GM12878 (cell line): Measurements from ENCODE around the gene TTC29. TPM values are rescaled to one million over a fixed set of nuclear protein-coding genes. Genes with fewer than 3 reads are reported as not detected.

Experiments used
- ATAC-seq: fragments of 200-7000 bp; cut with Tn5 transposase; 3 replicates; pipeline ENCODE4 v1.9.1; 2020; ENCODE audit warnings: mild to moderate bottlenecking, moderate library complexity
- BruUV-seq: library from RNA; stranded (reverse); fragments of 400-500 nt; replicated peaks from 2 replicates; lab custom pipeline; 2021; lab: Mats Ljungman, UMichigan
- CTCF ChIA-PET: fragments of 300-600 bp; sonication (Branson Sonifier 250); formaldehyde crosslinking; extraction: SDS; loops from one replicate; lab custom pipeline; 2021; ENCODE audit warnings: inconsistent platforms; lab: Yijun Ruan, JAX
- POLR2A ChIA-PET: fragments of 350-600 bp; formaldehyde crosslinking; extraction: SDS; loops from one replicate; lab custom pipeline; 2021; ENCODE audit warnings: inconsistent platforms; lab: Charles Lee
- RAD21 ChIA-PET: fragments of 300-600 bp; sonication (Branson Sonifier 250); formaldehyde crosslinking; loops from one replicate; lab custom pipeline; 2023; ENCODE audit warnings: antibody characterized with exemption; ENCODE audit not compliant: unreplicated experiment; lab: Charles Lee
- SMC1A ChIA-PET: fragments of 300-600 bp; sonication (Branson Sonifier 250); formaldehyde crosslinking; loops from one replicate; lab custom pipeline; 2023; ENCODE audit not compliant: unreplicated experiment, uncharacterized antibody; lab: Charles Lee
- DNase-seq: peaks from one replicate; pipeline ENCODE4 v3.0.0-alpha.2; 2011; ENCODE audit warnings: low read depth, low spot score
- FAIRE-seq: peaks from 3 replicates; lab custom pipeline; 2011; peaks lifted over from hg19 to GRCh38; lab: Jason Lieb, UNC
- H2AFZ ChIP-seq: 2 replicates; pipeline ENCODE4 v1.6.0; 2011; ENCODE audit warnings: low read depth, low read length, control low read depth; ENCODE audit not compliant: control insufficient read depth
- H3K27ac ChIP-seq: 2 replicates; pipeline ENCODE4 v1.5.1; 2011; ENCODE audit warnings: control low read depth; ENCODE audit not compliant: control insufficient read depth, insufficient read depth
- H3K27me3 ChIP-seq, 2 experiments: replicated peaks in 1 of 2; 2 replicates each; pipeline versions ENCODE4 v1.6.0 to v1.6.1; 2011; ENCODE audit warnings: low read length in 1 of 2; ENCODE audit not compliant: control insufficient read depth in 2 of 2, insufficient read depth in 2 of 2
- H3K36me3 ChIP-seq, 2 experiments: 2 replicates each; pipeline ENCODE4 v1.5.1; 2011; ENCODE audit warnings: low read length in 1 of 2; ENCODE audit not compliant: control insufficient read depth in 2 of 2, insufficient read depth in 2 of 2
- H3K4me1 ChIP-seq: 2 replicates; pipeline ENCODE4 v1.6.1; 2011; ENCODE audit warnings: mild to moderate bottlenecking, low read length, moderate library complexity, mixed read lengths; ENCODE audit not compliant: control insufficient read depth, insufficient read depth
- H3K4me2 ChIP-seq: 2 replicates; pipeline ENCODE4 v1.6.0; 2011; ENCODE audit warnings: control low read depth; ENCODE audit not compliant: control insufficient read depth, insufficient read depth
- H3K4me3 ChIP-seq: fragments of 200-600 bp; sonication (generic); 2 replicates; pipeline ENCODE4 v1.5.1; 2016
- H3K79me2 ChIP-seq: 2 replicates; pipeline ENCODE4 v1.6.0; 2011; ENCODE audit warnings: low read length; ENCODE audit not compliant: control insufficient read depth, insufficient read depth
- H3K9ac ChIP-seq: 2 replicates; pipeline ENCODE4 v1.8.0; 2011; ENCODE audit warnings: low read length, control low read depth, mixed read lengths; ENCODE audit not compliant: control insufficient read depth, insufficient read depth
- H3K9me3 ChIP-seq: replicated peaks from 3 replicates; pipeline ENCODE4 v1.5.1; 2011; ENCODE audit warnings: mild to moderate bottlenecking, low read length; ENCODE audit not compliant: control insufficient read depth, insufficient read depth
- H4K20me1 ChIP-seq: 2 replicates; pipeline ENCODE4 v1.6.0; 2011; ENCODE audit not compliant: control insufficient read depth, insufficient read depth
- BACH1 ChIP-seq: fragments of 450-650 bp; IDR thresholded peaks from 2 replicates; pipeline ENCODE4 v1.6.1; 2017; ENCODE audit warnings: mild to moderate bottlenecking, borderline replicate concordance
- BCL11A ChIP-seq: IDR thresholded peaks from 2 replicates; pipeline ENCODE4 v1.6.1; 2011; ENCODE audit warnings: low read depth, low read length
- CHD1 ChIP-seq: IDR thresholded peaks from 2 replicates; pipeline ENCODE4 v1.6.1; 2012; ENCODE audit warnings: low read depth, low read length, improper control_type of control experiment
- ESRRA ChIP-seq: IDR thresholded peaks from 2 replicates; pipeline ENCODE4 v1.6.1; 2012; ENCODE audit warnings: mild to moderate bottlenecking, low read length, improper control_type of control experiment
- GATAD2B ChIP-seq: fragments of 450-650 bp; conservative IDR thresholded peaks from 2 replicates; pipeline ENCODE4 v1.6.1; 2017; ENCODE audit warnings: low read depth, mild to moderate bottlenecking, moderate library complexity
- KLF5 ChIP-seq: fragments of 450-650 bp; IDR thresholded peaks from 2 replicates; pipeline ENCODE4 v1.6.1; 2014; ENCODE audit warnings: mild to moderate bottlenecking; ENCODE audit not compliant: partially characterized antibody
- NFIC ChIP-seq: IDR thresholded peaks from 2 replicates; pipeline ENCODE4 v1.6.1; 2012; ENCODE audit warnings: low read depth, mild to moderate bottlenecking, inconsistent platforms, low read length, moderate library complexity
- NR2C1 ChIP-seq: fragments of 450-650 bp; IDR thresholded peaks from 2 replicates; pipeline ENCODE4 v1.6.1; 2017; ENCODE audit warnings: antibody characterized with exemption, mild to moderate bottlenecking, moderate library complexity
- NR2C2 ChIP-seq: IDR thresholded peaks from 2 replicates; pipeline ENCODE4 v1.6.1; 2011; ENCODE audit warnings: borderline replicate concordance, low read depth; ENCODE audit not compliant: control insufficient read depth, insufficient read length
- POLR2AphosphoS2 ChIP-seq: IDR thresholded peaks from 2 replicates; pipeline ENCODE4 v1.6.1; 2011; ENCODE audit warnings: low read depth, mild to moderate bottlenecking, low read length, improper control_type of control experiment, moderate library complexity
- POU2F2 ChIP-seq: IDR thresholded peaks from 3 replicates; pipeline ENCODE4 v1.6.1; 2011; ENCODE audit warnings: low read depth, mild to moderate bottlenecking, low read length, borderline replicate concordance
- RUNX3 ChIP-seq: IDR thresholded peaks from 2 replicates; pipeline ENCODE4 v1.6.1; 2012; ENCODE audit warnings: low read length, inconsistent platforms
- SUPT20H ChIP-seq: IDR thresholded peaks from 2 replicates; pipeline ENCODE4 v1.6.1; 2011; ENCODE audit warnings: low read depth, mild to moderate bottlenecking, low read length, moderate library complexity, borderline replicate concordance; ENCODE audit not compliant: control insufficient read depth
- TAF1 ChIP-seq: IDR thresholded peaks from 2 replicates; pipeline ENCODE4 v1.6.1; 2011; ENCODE audit warnings: mild to moderate bottlenecking, low read depth, low read length, borderline replicate concordance
- TCF12 ChIP-seq: IDR thresholded peaks from 2 replicates; pipeline ENCODE4 v1.6.1; 2011; ENCODE audit warnings: low read depth, mild to moderate bottlenecking, low read length
- TCF3 ChIP-seq: IDR thresholded peaks from 2 replicates; pipeline ENCODE4 v1.6.1; 2012; ENCODE audit warnings: low read depth, mild to moderate bottlenecking, low read length, borderline replicate concordance; ENCODE audit not compliant: insufficient read depth
- in situ Hi-C: fragments of 300-500 bp; cut with MboI; formaldehyde crosslinking; loops from 9 replicates; pipeline ENCODE4 v1.14.3; 2018; ENCODE audit warnings: mixed read lengths
- intact Hi-C: fragments of 100-400 bp; cut with micrococcal nuclease; formaldehyde crosslinking; loops from one replicate; pipeline ENCODE4 v1.14.2; 2022; ENCODE audit not compliant: unreplicated experiment
- polyA plus RNA-seq, 11 experiments: library from polyadenylated mRNA; depleted of rRNA in 4 of 11; unstranded in 6 of 11; stranded (reverse) in 5 of 11; fragments of >200 nt; fragmentation: Nextera tagmentation in 4 of 11; fragmentation: Illumina TruSeq in 1 of 11; extraction: Ambion mirVana in 4 of 11; extraction: Trizol in 1 of 11; gene quantifications; 1 replicate in 1 of 11; 2 replicates in 10 of 11; pipeline versions ENCODE4 v1.2.1 to v1.2.3, GENCODE V29; 2011 to 2016; ENCODE audit warnings: inconsistent platforms in 2 of 11, missing spikeins in 2 of 11, low read depth in 1 of 11
- total RNA-seq, 4 experiments: library from RNA; depleted of rRNA in 3 of 4; stranded (reverse); fragments of >200 nt in 3 of 4; fragmentation: Illumina TruSeq in 1 of 4; extraction: Trizol in 1 of 4; gene quantifications; 2 replicates each; pipeline versions ENCODE4 v1.2.1 to v1.2.3, GENCODE V29; 2013 to 2021
- TF ChIP-seq, protein P1 (sequence below): fragments of 450-650 bp; IDR thresholded peaks from 2 replicates; pipeline ENCODE4 v1.6.1; 2017; ENCODE audit warnings: mild to moderate bottlenecking, low read depth, inconsistent platforms; ENCODE audit not compliant: poor library complexity, severe bottlenecking
- TF ChIP-seq, protein P2 (sequence below): fragments of 150-350 bp; IDR thresholded peaks from 2 replicates; pipeline ENCODE4 v1.6.1; 2016; ENCODE audit warnings: low read depth, low read length
- TF ChIP-seq, protein P3 (sequence below): IDR thresholded peaks from 2 replicates; pipeline ENCODE4 v1.6.1; 2011; ENCODE audit warnings: borderline replicate concordance, low read depth, mild to moderate bottlenecking, moderate library complexity, low read length; ENCODE audit not compliant: insufficient read depth, poor library complexity, severe bottlenecking

The TTC29 gene
- total and polyA plus RNA-seq, 10 of the 15 experiments (the other 5 are each of a cell fraction or from before 2014, with no cell fraction given), result not detected

DNA sequence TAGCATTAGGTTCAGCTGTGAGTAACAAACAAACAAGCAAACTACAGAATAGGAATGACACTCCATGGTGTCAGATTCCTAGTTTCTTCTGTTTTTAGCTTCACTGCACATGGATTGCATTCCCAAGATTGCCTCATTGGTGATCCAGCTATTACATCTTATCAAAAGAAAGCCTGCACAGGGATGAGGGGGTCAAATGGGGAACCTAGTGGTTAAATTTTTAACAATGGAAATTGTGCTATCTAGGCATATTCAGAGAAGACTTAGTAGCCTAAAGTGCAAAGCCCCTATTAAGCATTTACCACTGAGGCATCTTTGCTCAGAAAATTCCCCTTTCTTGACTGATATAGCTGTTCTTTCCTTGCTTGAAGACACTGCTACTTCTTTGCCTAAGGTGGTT lies 3.9 kb upstream of the TTC29 start:
- H3K4me2 ChIP-seq, result no peak overlapping the region
- H2AFZ ChIP-seq, result no peak overlapping the region
- no peak overlapping the region for H3K4me3 ChIP-seq
- no peak overlapping the region for H3K27ac ChIP-seq
- CTCF ChIA-PET, result interaction anchor here (0.6 kb wide), 1 partner anchor 42 kb away, joined by 4 read pairs; no protein-coding TSS in a partner anchor
- FAIRE-seq (no peak), ATAC-seq (no peak), DNase-seq (no peak)
- H3K36me3 ChIP-seq, result no peaks in the 10 kb centered on the region
- POLR2A ChIA-PET, result no interaction called here
- no peak for TF ChIP-seq NFIC
- TF ChIP-seq BCL11A, result no peak
- TF ChIP-seq, protein P1, sequence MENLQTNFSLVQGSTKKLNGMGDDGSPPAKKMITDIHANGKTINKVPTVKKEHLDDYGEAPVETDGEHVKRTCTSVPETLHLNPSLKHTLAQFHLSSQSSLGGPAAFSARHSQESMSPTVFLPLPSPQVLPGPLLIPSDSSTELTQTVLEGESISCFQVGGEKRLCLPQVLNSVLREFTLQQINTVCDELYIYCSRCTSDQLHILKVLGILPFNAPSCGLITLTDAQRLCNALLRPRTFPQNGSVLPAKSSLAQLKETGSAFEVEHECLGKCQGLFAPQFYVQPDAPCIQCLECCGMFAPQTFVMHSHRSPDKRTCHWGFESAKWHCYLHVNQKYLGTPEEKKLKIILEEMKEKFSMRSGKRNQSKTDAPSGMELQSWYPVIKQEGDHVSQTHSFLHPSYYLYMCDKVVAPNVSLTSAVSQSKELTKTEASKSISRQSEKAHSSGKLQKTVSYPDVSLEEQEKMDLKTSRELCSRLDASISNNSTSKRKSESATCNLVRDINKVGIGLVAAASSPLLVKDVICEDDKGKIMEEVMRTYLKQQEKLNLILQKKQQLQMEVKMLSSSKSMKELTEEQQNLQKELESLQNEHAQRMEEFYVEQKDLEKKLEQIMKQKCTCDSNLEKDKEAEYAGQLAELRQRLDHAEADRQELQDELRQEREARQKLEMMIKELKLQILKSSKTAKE, result no peak
- no peak for TF ChIP-seq POU2F2
- TF ChIP-seq RUNX3, result no peak
- TF ChIP-seq SUPT20H, result no peak
- TF ChIP-seq GATAD2B, result no peak
- no peak for TF ChIP-seq TAF1
- TF ChIP-seq, protein P2, sequence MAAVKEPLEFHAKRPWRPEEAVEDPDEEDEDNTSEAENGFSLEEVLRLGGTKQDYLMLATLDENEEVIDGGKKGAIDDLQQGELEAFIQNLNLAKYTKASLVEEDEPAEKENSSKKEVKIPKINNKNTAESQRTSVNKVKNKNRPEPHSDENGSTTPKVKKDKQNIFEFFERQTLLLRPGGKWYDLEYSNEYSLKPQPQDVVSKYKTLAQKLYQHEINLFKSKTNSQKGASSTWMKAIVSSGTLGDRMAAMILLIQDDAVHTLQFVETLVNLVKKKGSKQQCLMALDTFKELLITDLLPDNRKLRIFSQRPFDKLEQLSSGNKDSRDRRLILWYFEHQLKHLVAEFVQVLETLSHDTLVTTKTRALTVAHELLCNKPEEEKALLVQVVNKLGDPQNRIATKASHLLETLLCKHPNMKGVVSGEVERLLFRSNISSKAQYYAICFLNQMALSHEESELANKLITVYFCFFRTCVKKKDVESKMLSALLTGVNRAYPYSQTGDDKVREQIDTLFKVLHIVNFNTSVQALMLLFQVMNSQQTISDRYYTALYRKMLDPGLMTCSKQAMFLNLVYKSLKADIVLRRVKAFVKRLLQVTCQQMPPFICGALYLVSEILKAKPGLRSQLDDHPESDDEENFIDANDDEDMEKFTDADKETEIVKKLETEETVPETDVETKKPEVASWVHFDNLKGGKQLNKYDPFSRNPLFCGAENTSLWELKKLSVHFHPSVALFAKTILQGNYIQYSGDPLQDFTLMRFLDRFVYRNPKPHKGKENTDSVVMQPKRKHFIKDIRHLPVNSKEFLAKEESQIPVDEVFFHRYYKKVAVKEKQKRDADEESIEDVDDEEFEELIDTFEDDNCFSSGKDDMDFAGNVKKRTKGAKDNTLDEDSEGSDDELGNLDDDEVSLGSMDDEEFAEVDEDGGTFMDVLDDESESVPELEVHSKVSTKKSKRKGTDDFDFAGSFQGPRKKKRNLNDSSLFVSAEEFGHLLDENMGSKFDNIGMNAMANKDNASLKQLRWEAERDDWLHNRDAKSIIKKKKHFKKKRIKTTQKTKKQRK, result no peak
- TF ChIP-seq CHD1, result no peak
- TF ChIP-seq NR2C1, result no peak
- TF ChIP-seq ESRRA, result no peak
- no peak for TF ChIP-seq BACH1
- TF ChIP-seq POLR2AphosphoS2, result no peak
- no peak for TF ChIP-seq TCF3
- TF ChIP-seq TCF12, result no peak
- TF ChIP-seq KLF5, result no peak
- TF ChIP-seq, protein P3, sequence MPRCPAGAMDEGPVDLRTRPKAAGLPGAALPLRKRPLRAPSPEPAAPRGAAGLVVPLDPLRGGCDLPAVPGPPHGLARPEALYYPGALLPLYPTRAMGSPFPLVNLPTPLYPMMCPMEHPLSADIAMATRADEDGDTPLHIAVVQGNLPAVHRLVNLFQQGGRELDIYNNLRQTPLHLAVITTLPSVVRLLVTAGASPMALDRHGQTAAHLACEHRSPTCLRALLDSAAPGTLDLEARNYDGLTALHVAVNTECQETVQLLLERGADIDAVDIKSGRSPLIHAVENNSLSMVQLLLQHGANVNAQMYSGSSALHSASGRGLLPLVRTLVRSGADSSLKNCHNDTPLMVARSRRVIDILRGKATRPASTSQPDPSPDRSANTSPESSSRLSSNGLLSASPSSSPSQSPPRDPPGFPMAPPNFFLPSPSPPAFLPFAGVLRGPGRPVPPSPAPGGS, result no peak
- TF ChIP-seq NR2C2, result no peak
- H4K20me1 ChIP-seq, result no peaks in the 10 kb centered on the region
- H3K27me3 ChIP-seq, result peaks cover 0 to 4% of the 10 kb centered on the region in 2 experiments; a peak in 2 of 4 replicates
- no peak overlapping the region for H3K9ac ChIP-seq
- H3K79me2 ChIP-seq, result no peaks in the 10 kb centered on the region
- H3K9me3 ChIP-seq, result no peaks in the 10 kb centered on the region
- RAD21 ChIA-PET, result no interaction called here
- SMC1A ChIA-PET, result no interaction called here
- H3K4me1 ChIP-seq, result peaks cover 9% of the 10 kb centered on the region
- intact Hi-C loops, result no loop called here
- in situ Hi-C loops, result no loop called here
- no TSS peak for BruUV-seq
